Neural cell (in vitro differentiated cells): ENCODE data around the gene NACA2. TPM values are rescaled to one million over a fixed set of nuclear protein-coding genes. Genes with fewer than 3 reads are reported as not detected.
"Not testable (repeated sequence)": the region's sequence is repeated elsewhere in the genome, so short reads cannot be mapped to it uniquely, and the experiment has no call there.

Source experiments
- H2AFZ ChIP-seq: fragments of 200-600, 300-800 bp; sonication (generic), shearing (Covaris generic); 2 replicates; pipeline ENCODE4 v1.6.0; 2014; ENCODE audit warnings: low read depth, mild to moderate bottlenecking, antibody characterized with exemption, low read length, moderate library complexity
- H3F3A ChIP-seq: fragments of 200-600 bp; shearing (Covaris generic); 2 replicates; pipeline ENCODE4 v1.6.1; 2016; ENCODE audit warnings: mild to moderate bottlenecking, moderate library complexity, mixed read lengths, antibody characterized with exemption, low read length; ENCODE audit not compliant: insufficient read depth, poor library complexity, severe bottlenecking
- H3K27ac ChIP-seq: fragments of 200-600, 300-800 bp; sonication (generic), shearing (Covaris generic); 2 replicates; pipeline ENCODE4 v1.5.1; 2014; ENCODE audit warnings: mild to moderate bottlenecking, low read length, moderate library complexity
- H3K27me3 ChIP-seq: fragments of 300-800, 200-600 bp; sonication (generic), shearing (Covaris generic); 2 replicates; pipeline ENCODE4 v1.6.0; 2014; ENCODE audit warnings: mild to moderate bottlenecking, low read depth, low read length, moderate library complexity; ENCODE audit not compliant: insufficient read depth
- H3K36me3 ChIP-seq: fragments of 300-800, 200-600 bp; sonication (generic), shearing (Covaris generic); 2 replicates; pipeline ENCODE4 v1.5.1; 2014; ENCODE audit warnings: mild to moderate bottlenecking, antibody characterized with exemption, low read length, moderate library complexity; ENCODE audit not compliant: insufficient read depth
- H3K4me2 ChIP-seq: fragments of 300-800, 200-600 bp; sonication (generic), shearing (Covaris generic); 2 replicates; pipeline ENCODE4 v1.6.0; 2014; ENCODE audit warnings: mild to moderate bottlenecking, low read length
- H3K4me3 ChIP-seq: fragments of 300-800, 200-600 bp; sonication (generic), shearing (Covaris generic); 2 replicates; pipeline ENCODE4 v1.5.1; 2014; ENCODE audit warnings: mild to moderate bottlenecking, low read length, moderate library complexity
- H3K79me2 ChIP-seq: fragments of 200-600 bp; shearing (Covaris generic); replicated peaks from 2 replicates; pipeline ENCODE4 v1.6.0; 2014; ENCODE audit warnings: mild to moderate bottlenecking, low read length, moderate library complexity; ENCODE audit not compliant: insufficient read depth
- H3K9ac ChIP-seq: fragments of 300-800, 200-600 bp; sonication (generic), shearing (Covaris generic); 2 replicates; pipeline ENCODE4 v1.6.1; 2016; ENCODE audit warnings: mild to moderate bottlenecking, low read length, mixed read lengths
- H3K9me2 ChIP-seq: fragments of 200-600 bp; shearing (Covaris generic); 2 replicates; pipeline ENCODE4 v1.6.1; 2016; ENCODE audit warnings: mild to moderate bottlenecking, low read length, mixed read lengths; ENCODE audit not compliant: insufficient read depth
- H3K9me3 ChIP-seq: fragments of 200-600, 300-800 bp; sonication (generic), shearing (Covaris generic); 2 replicates; pipeline ENCODE4 v1.6.1; 2016; ENCODE audit warnings: mild to moderate bottlenecking, mixed run types, low read length, moderate library complexity, mixed read lengths
- H4K20me1 ChIP-seq: fragments of 200-600 bp; shearing (Covaris generic); 2 replicates; pipeline ENCODE4 v1.6.1; 2016; ENCODE audit warnings: mild to moderate bottlenecking, mixed run types; ENCODE audit not compliant: insufficient read depth
- EP300 ChIP-seq: fragments of 450-650 bp; conservative IDR thresholded peaks from 2 replicates; pipeline ENCODE4 v1.6.1; 2014; ENCODE audit warnings: antibody characterized with exemption, mild to moderate bottlenecking, moderate library complexity; ENCODE audit not compliant: poor library complexity, severe bottlenecking
- EZH2 ChIP-seq: fragments of 200-600, 300-800 bp; shearing (Covaris generic), sonication (generic); IDR thresholded peaks from 2 replicates; pipeline ENCODE4 v1.6.1; 2014; ENCODE audit warnings: antibody characterized with exemption, low read length, borderline replicate concordance, mild to moderate bottlenecking; ENCODE audit not compliant: insufficient read depth, poor library complexity, severe bottlenecking
- RAD21 ChIP-seq: fragments of 450-650 bp; conservative IDR thresholded peaks from 2 replicates; pipeline ENCODE4 v1.6.1; 2014; ENCODE audit warnings: antibody characterized with exemption, mild to moderate bottlenecking, moderate library complexity
- SMC3 ChIP-seq: fragments of 450-650 bp; conservative IDR thresholded peaks from 2 replicates; pipeline ENCODE4 v1.6.1; 2014; ENCODE audit warnings: antibody characterized with exemption, mild to moderate bottlenecking, moderate library complexity; ENCODE audit not compliant: poor library complexity
- polyA plus RNA-seq: library from polyadenylated mRNA; depleted of rRNA; stranded (reverse); fragments of >200 nt; gene quantifications from 2 replicates; pipeline ENCODE4 v1.2.3, GENCODE V29; 2014
- TF ChIP-seq, protein P1 (sequence below): IDR thresholded peaks from 2 replicates; pipeline ENCODE4 v1.6.1; 2012; ENCODE audit warnings: borderline replicate concordance
- TF ChIP-seq, protein P2 (sequence below): fragments of 450-650 bp; IDR thresholded peaks from 2 replicates; pipeline ENCODE4 v1.5.1; 2014; ENCODE audit warnings: antibody characterized with exemption, mild to moderate bottlenecking, moderate library complexity; ENCODE audit not compliant: poor library complexity, severe bottlenecking

NACA2 gene
- polyA plus RNA-seq, 1 donor from 2014 or later = not detected

DNA sequence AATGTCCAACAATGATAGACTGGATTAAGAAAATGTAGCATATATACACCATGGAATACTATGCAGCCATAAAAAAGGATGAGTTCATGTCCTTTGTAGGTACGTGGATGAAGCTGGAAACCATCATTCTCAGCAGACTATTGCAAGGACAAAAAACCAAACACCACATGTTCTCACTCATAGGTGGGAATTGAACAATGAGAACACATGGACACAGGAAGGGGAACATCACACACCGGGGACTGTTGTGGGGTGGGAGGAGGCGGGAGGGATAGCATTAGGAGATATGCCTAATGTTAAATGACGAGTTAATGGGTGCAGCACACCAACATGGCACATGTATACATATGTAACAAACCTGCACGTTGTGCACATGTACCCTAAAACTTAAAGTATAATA is 24.6 kb downstream of the NACA2 start:
- not testable (repeated sequence) for H4K20me1 ChIP-seq, H3K4me3 ChIP-seq, H3K9me2 ChIP-seq, H2AFZ ChIP-seq, H3K27me3 ChIP-seq, H3K9ac ChIP-seq, H3K4me2 ChIP-seq, H3K9me3 ChIP-seq, H3F3A ChIP-seq, H3K79me2 ChIP-seq, H3K27ac ChIP-seq, H3K36me3 ChIP-seq

- H3K4me3 ChIP-seq, H3K79me2 ChIP-seq, H3K36me3 ChIP-seq, H3K27me3 ChIP-seq, H3K9me2 ChIP-seq, H2AFZ ChIP-seq, H4K20me1 ChIP-seq, H3K27ac ChIP-seq, H3F3A ChIP-seq, H3K9me3 ChIP-seq, H3K9ac ChIP-seq, H3K4me2 ChIP-seq: not testable (repeated sequence)
These were observed 25.2 kb downstream of the NACA2 start for GRCh38 chr17:61565850-61566249.

DNA sequence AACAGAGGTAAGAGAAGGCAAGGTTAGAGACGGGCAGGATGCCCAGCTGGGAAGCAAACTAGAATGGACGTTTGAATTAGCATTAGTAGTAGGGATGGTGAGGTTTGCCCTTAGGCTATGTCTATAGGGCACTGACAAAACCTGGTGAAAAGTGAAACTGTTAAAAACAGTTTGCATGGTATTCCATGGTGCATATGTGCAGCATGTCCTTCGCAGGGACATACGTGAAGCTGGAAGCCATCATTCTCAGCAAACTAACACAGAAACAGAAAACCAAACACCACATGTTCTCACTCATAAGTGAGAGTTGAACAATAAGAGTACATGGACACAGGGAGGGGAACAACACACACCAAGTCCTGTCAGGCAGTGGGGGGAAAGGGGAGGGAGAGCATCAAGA is 25.8 kb downstream of the NACA2 start:
- Histone ChIP-seq H3K4me2 (no peak overlapping the region), H3K9me2 (no peaks in the 10 kb centered on the region), H3K79me2 (no peaks in the 10 kb centered on the region), H3K36me3 (no peaks in the 10 kb centered on the region), H3K27ac (no peak overlapping the region), H3F3A (no peaks in the 10 kb centered on the region), H3K9me3 (peaks cover 3% of the 10 kb centered on the region), H3K4me3 (no peak overlapping the region), H4K20me1 (no peaks in the 10 kb centered on the region), H3K9ac (no peak overlapping the region), H3K27me3 (no peaks in the 10 kb centered on the region), H2AFZ (no peak overlapping the region)
- TF ChIP-seq, protein P1, sequence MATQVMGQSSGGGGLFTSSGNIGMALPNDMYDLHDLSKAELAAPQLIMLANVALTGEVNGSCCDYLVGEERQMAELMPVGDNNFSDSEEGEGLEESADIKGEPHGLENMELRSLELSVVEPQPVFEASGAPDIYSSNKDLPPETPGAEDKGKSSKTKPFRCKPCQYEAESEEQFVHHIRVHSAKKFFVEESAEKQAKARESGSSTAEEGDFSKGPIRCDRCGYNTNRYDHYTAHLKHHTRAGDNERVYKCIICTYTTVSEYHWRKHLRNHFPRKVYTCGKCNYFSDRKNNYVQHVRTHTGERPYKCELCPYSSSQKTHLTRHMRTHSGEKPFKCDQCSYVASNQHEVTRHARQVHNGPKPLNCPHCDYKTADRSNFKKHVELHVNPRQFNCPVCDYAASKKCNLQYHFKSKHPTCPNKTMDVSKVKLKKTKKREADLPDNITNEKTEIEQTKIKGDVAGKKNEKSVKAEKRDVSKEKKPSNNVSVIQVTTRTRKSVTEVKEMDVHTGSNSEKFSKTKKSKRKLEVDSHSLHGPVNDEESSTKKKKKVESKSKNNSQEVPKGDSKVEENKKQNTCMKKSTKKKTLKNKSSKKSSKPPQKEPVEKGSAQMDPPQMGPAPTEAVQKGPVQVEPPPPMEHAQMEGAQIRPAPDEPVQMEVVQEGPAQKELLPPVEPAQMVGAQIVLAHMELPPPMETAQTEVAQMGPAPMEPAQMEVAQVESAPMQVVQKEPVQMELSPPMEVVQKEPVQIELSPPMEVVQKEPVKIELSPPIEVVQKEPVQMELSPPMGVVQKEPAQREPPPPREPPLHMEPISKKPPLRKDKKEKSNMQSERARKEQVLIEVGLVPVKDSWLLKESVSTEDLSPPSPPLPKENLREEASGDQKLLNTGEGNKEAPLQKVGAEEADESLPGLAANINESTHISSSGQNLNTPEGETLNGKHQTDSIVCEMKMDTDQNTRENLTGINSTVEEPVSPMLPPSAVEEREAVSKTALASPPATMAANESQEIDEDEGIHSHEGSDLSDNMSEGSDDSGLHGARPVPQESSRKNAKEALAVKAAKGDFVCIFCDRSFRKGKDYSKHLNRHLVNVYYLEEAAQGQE = no peak
- TF ChIP-seq, protein P2, sequence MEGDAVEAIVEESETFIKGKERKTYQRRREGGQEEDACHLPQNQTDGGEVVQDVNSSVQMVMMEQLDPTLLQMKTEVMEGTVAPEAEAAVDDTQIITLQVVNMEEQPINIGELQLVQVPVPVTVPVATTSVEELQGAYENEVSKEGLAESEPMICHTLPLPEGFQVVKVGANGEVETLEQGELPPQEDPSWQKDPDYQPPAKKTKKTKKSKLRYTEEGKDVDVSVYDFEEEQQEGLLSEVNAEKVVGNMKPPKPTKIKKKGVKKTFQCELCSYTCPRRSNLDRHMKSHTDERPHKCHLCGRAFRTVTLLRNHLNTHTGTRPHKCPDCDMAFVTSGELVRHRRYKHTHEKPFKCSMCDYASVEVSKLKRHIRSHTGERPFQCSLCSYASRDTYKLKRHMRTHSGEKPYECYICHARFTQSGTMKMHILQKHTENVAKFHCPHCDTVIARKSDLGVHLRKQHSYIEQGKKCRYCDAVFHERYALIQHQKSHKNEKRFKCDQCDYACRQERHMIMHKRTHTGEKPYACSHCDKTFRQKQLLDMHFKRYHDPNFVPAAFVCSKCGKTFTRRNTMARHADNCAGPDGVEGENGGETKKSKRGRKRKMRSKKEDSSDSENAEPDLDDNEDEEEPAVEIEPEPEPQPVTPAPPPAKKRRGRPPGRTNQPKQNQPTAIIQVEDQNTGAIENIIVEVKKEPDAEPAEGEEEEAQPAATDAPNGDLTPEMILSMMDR = no peak
- no peak for TF ChIP-seq EZH2
- TF ChIP-seq RAD21 = no peak
- TF ChIP-seq EP300 = no peak
- TF ChIP-seq SMC3 = no peak
